Type B pancreatic cell (in vitro differentiated cells): ENCODE results near the gene SYNDIG1. TPM values are rescaled to one million over a fixed set of nuclear protein-coding genes. Genes with fewer than 3 reads are reported as not detected.

Experiments
- DNase-seq: peaks from one replicate; pipeline ENCODE4 v3.0.0; 2021; ENCODE audit warnings: mixed read lengths; ENCODE audit not compliant: unreplicated experiment; ENCODE audit errors: extremely low spot score
- H3K27ac Mint-ChIP-seq: 2 replicates; pipeline ENCODE4 v1.8.0; 2021; ENCODE audit warnings: mild to moderate bottlenecking, mixed read lengths
- H3K27me3 Mint-ChIP-seq: 2 replicates; pipeline ENCODE4 v1.8.0; 2021; ENCODE audit warnings: mixed read lengths
- H3K36me3 Mint-ChIP-seq: 2 replicates; pipeline ENCODE4 v1.8.0; 2021; ENCODE audit warnings: mixed read lengths
- H3K4me1 Mint-ChIP-seq: one replicate; pipeline ENCODE4 v1.8.0; 2021; ENCODE audit warnings: mixed read lengths; ENCODE audit not compliant: unreplicated experiment
- H3K4me3 Mint-ChIP-seq: 2 replicates; pipeline ENCODE4 v1.8.0; 2021; ENCODE audit warnings: mild to moderate bottlenecking, mixed read lengths
- H3K9me3 Mint-ChIP-seq: 2 replicates; pipeline ENCODE4 v1.8.0; 2021; ENCODE audit warnings: mixed read lengths
- CTCF ChIP-seq: fragments of 200-600 bp; sonication (generic); conservative IDR thresholded peaks from 2 replicates; pipeline ENCODE4 v1.5.0; 2021; ENCODE audit warnings: antibody characterized with exemption, mild to moderate bottlenecking
- total RNA-seq: library from RNA; stranded (reverse); gene quantifications from 2 replicates; pipeline ENCODE4 v1.2.1, GENCODE V29; 2021; ENCODE audit warnings: low replicate concordance

The SYNDIG1 gene
- total RNA-seq, 1 donor from 2014 or later = 4.3 TPM

- no peak overlapping the region for H3K27ac Mint-ChIP-seq
- no peaks in the 10 kb centered on the region for H3K36me3 Mint-ChIP-seq
- H3K4me1 Mint-ChIP-seq = no peaks in the 10 kb centered on the region
- DNase-seq = no peak
- no peaks in the 10 kb centered on the region for H3K9me3 Mint-ChIP-seq
- H3K4me3 Mint-ChIP-seq = no peak overlapping the region
- H3K27me3 Mint-ChIP-seq = no peaks in the 10 kb centered on the region
- TF ChIP-seq CTCF = no peak
Observed at GRCh38 chr20:24685736-24686135, 216.3 kb downstream of the SYNDIG1 start.

GRCh38 chr20:24686156-24686555, 216.7 kb downstream of the SYNDIG1 start:
- H3K9me3 Mint-ChIP-seq = no peaks in the 10 kb centered on the region
- TF ChIP-seq CTCF = no peak
- no peaks in the 10 kb centered on the region for H3K27me3 Mint-ChIP-seq
- no peaks in the 10 kb centered on the region for H3K4me1 Mint-ChIP-seq
- H3K4me3 Mint-ChIP-seq = no peak overlapping the region
- no peak for DNase-seq
- H3K27ac Mint-ChIP-seq = no peak overlapping the region
- H3K36me3 Mint-ChIP-seq = no peaks in the 10 kb centered on the region

GRCh38 chr20:24690408-24690807, 221.0 kb downstream of the SYNDIG1 start:
- Mint-ChIP-seq H3K27me3 (peaks cover 4% of the 10 kb centered on the region), H3K9me3 (no peaks in the 10 kb centered on the region)

GRCh38 chr20:24691901-24692351, 222.5 kb downstream of the SYNDIG1 start:
- no peak overlapping the region for H3K27ac Mint-ChIP-seq

More at GRCh38 chr20:24690408-24690807, 221.0 kb downstream of the SYNDIG1 start:
- peak; percentile 15 for DNase-seq
- Mint-ChIP-seq H3K4me3 (no peak overlapping the region), H3K36me3 (no peaks in the 10 kb centered on the region), H3K27ac (no peak overlapping the region), H3K4me1 (peaks cover 9% of the 10 kb centered on the region)
- TF ChIP-seq CTCF = no peak

GRCh38 chr20:24692446-24693200, 223.2 kb downstream of the SYNDIG1 start:
- Mint-ChIP-seq H3K36me3 (no peaks in the 10 kb centered on the region), H3K27me3 (peaks cover 6% of the 10 kb centered on the region), H3K27ac (no peak overlapping the region), H3K4me1 (peaks cover 10% of the 10 kb centered on the region), H3K4me3 (no peak overlapping the region), H3K9me3 (no peaks in the 10 kb centered on the region)
- peak; percentile 53 for DNase-seq
- no peak for TF ChIP-seq CTCF

More at GRCh38 chr20:24691901-24692351, 222.5 kb downstream of the SYNDIG1 start:
- no peaks in the 10 kb centered on the region for H3K9me3 Mint-ChIP-seq
- peaks cover 10% of the 10 kb centered on the region for H3K4me1 Mint-ChIP-seq
- H3K36me3 Mint-ChIP-seq = no peaks in the 10 kb centered on the region
- H3K4me3 Mint-ChIP-seq = no peak overlapping the region
- DNase-seq = peak; percentile 50
- peaks cover 6% of the 10 kb centered on the region for H3K27me3 Mint-ChIP-seq
- TF ChIP-seq CTCF = no peak
